ENCODE measurements around the gene GALNT16.
"Not testable (repeated sequence)": the region's sequence is repeated elsewhere in the genome, so short reads cannot be mapped to it uniquely, and the experiment has no call there.

Gene GALNT16

DNA sequence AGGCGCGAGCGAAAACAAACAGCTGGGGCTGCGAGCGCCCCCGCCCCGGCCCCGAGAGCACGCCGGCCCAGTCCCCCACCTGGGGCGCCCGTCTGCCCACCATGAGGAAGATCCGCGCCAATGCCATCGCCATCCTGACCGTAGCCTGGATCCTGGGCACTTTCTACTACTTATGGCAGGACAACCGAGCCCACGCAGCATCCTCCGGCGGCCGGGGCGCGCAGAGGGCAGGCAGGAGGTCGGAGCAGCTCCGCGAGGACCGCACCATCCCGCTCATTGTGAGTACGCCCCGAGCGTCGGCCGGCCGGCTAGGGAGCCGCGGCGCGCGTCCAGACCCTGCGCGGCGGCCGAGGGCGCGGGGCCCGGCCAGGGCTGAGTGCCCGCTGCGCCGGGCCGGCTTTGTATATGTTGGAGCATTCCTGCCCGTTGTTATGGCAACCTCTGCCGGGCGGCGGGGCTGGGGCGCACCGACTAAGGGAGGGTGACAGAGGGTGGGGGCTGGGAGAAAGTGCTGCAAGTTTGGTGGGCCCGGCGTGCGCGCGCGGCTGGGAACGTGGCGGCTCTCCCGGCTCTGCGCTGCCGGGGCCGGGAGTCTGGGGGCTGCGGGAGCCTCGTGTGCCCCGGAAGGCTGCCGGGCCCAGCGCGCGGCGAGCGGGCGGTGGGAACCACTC is 367 bp downstream of the GALNT16 start:
- no peak for DNase-seq

DNA sequence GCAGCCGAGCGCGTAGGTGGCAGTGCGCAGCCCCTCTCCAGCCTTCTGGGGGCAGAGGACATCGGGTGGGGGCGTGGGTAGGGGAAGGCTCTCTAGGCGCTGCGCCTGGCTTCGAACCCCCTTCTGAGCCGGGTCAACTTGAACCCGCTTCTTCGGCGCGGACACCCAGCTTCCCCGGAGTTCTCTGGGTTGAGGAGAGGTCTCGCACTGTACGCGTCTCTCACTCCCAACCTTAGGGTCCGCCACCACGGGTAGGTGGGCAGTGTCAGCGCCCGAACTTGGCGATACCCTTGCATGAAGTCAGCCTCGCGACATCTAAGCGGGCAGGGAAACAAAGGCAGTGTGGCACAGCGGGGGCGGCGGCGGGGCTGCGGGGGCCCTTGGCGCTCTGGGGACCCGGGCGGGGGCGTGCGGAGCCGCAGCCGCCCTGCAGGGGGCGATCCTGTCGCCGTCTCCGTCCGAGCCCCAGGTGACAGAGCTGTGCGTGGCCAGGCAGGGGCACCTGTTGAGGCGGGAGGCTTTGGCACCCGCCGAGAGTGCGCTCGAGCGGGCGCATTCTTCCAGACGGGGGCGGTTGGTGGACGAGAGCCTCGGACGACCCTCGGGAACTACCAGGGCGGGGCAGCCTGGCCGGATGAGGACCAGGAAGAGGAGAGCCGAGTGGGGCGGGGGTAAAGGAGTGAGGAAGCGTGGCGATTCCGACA is 1.1 kb downstream of the GALNT16 start:
- DNase-seq: peak; percentile 4 to 33

DNA sequence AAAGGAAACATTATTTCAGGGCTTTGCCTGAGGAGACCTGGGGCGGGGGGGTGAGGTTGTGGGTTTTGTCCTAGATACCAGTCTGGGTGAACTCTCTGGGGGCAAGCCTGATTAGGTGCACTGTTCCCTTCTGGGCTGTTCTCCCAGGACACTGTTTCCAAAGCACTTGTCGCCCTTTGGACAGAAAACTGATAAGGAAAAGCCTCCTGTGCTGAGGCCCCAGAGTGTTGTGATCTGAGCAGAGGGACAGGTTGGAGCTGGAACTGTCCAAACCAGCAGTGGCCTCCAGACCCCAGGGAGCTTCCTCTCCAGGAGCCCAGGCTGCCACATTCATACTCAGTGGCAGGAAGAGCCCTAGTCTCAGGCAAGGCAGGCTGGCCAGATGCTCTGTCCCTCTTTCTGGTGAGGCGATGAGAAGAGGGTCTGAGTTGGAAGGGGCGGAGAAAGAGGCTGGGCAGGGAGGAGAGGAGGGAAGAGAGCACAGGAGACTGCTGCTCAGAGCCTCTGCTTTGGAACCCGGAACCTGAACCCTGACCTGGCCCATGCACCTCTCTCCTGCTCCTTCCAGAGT is 1.9 kb downstream of the GALNT16 start:
- DNase-seq: no peak

DNA sequence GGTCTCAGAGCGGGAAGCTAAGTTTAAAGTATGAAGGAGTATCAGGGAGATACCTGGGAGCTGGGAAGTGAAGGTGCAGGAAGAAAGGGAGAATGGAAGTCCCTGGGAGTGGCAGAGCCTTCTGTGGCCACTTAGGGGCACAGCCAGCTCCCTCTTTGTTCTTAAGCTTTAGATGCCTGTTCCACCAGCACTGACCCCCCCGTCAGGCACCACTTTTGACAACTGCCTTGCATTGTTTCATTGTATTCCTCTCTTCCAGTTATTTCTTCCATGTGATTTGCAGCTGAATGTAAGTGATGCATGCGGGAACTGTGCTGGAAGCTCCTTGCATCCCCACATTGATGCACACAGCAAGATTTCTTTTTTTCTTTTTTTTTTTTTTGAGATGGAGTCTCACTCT is 2.6 kb downstream of the GALNT16 start:
- DNase-seq: no peak

DNA sequence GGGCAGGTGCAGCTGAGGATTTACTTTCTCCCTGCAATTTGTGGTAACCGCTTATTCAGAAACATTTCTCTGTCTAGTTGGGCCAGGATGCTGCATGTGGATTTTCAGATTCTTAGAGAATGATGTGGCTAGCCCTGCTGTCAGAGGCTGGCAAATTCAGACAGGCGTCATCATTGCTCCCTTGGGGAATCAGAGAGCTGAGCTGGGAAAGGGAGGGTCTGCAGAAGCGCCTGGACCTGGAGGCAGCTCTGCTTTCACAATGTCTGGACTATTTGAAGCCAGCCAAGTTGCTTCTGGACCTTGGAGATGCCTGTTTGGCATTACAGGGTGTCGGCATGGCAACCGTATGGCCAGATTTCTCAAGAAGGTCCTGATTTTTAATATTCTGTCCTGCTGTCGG is 3.4 kb downstream of the GALNT16 start:
- DNase-seq: no peak

DNA sequence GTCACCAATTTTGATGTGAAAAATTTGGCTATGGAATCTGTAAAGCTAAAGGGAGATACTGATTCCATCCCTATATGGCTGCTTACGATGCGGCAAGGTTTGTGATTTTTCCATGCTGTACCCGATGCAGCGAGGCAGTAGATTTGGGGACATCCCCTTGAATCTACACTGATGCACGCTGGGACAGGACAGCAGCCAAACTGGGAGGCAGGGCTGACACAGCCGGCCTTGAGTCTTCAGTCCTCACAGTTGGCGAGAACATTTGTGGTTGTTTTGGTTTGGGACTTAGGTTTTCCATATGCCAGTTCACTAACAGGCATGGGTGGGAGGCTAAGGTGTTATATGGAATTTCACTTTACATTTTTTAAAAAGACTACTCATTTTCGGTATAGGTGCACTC is 3.8 kb downstream of the GALNT16 start:
- DNase-seq: no peak

DNA sequence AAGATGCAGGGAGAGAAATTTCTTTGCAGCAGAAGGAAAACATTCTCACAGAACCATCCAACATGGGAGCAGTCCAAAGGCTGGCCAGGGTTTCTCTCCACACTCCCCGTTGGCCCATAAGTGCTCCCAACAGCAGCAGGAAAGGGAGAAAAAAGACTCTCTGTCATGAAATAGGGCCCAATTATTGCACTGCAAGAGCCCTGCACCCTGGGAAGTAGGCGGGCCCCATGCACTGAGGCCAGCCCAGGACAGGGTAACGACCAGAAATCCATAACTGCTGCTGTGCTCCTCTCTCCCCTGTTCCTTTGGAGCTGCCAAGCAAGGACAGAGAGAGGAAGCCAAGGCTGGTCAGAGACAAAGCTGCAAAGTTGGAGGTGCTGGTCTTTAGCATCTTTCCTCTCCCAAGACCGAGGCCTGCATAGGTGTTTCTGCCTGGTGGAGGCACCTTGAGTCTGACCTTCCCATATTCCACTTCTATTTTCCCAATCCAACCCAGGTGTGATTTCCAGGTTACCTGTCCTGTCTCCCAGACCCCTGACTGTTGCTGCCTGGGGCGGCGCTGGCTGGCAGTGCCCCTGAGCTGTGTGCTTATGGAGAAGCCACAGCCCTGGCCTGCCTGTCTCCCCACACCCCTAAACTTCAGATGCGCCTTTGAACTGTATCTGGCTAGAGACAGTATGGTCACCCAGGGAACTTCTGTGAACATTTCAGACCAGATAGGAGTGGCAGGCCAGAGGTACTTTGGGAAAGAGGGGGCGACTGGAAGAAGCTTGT is 6.8 kb downstream of the GALNT16 start:
- no peak for DNase-seq

DNA sequence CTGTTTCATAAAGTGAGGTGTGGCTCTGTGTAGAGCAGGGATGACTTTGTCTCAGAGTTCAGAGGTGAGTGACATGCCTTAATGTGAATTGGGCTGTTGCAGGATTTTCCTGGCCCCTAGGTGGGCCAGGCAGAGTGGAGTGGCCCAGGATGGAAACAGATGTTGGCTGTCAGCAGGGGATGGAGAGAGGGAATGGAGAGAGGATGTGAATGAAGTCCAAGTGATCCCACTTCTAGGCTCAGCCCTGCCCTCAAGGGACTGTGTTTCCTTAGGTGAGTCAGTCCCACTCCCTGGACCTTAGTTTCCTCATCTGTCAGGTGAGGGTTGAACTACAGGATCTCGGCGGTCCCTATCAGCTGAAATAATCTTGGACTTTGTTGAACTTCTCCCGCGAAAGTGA is 7.5 kb downstream of the GALNT16 start:
- no peak for DNase-seq

DNA sequence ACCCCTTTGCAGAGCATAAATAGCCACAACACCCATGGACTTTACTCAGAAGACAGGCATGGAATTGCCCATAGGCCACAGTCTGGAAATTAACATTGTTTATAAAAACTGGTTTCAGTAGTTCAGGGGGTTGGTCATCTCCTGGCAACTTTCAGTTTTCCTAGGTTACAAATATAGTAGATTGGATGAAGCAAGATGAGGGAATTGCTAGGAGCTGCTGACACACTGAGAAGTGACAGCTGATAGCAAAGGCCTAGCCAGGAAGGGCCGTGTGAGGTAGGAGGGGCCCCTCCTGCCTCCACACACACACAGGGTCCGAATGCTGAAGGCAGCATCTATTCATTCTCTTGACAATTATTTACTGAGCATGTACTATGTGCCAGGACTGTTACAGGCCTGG is 8.3 kb downstream of the GALNT16 start:
- DNase-seq: no peak

DNA sequence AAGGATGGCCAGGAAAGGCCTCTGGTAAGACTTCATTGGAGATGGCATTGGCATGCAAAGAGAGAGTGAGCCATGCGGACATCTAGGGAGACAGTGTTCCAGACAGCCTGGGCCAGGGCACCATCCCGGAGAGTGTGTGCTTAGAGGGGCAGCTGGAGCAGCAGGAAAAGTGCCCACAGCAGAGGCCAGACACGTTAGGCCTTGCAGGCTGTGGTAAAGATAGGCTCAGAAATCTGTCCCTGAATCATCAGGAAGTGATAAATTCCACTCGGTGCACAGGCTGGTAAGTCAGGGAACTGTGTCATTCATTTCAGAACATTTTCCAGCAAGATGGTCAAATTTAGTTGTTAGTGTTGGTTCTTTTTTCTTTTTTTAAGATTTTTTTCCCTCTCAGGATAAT is 8.8 kb downstream of the GALNT16 start:
- no peak for DNase-seq

DNA sequence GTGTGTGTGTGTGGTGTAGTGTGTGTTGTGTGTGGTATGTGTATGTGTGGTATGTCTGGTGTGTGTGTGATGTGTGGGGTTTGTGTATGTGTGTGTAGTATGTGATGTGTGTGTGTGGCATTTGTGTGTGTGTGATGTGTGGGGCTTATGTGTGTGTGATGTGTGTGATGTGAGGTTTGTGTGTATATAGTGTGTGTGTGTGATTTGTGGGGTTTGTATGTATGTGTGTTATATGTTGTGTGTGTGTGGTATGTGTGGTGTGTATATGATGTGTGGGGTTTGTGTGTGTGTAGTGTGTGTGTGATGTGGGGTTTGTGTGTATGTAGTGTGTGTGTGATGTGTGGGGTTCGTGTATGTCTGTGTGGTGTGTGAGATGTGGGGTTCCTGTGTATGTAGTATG is 9.4 kb downstream of the GALNT16 start:
- no peak for DNase-seq

DNA sequence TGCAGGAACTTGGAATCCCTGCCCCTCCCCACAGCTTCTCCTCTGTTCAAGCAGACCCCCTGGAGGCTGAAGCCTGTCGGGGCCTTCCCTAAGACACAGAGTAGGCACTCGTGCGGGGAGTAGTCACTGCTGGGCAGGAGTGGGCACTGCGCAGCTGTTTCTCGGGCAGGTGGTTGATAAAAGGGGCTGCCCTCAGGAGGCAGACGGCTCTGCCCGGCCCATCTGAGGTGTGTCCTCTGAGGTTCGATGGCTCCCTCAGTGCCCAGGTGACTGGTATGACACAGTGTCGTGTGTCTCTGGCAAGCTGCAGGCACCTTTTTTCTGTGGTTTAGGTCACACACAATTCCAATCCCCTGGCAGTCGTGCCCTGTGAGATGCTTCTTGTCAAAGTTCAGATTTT is 10.1 kb downstream of the GALNT16 start:
- DNase-seq: no peak

DNA sequence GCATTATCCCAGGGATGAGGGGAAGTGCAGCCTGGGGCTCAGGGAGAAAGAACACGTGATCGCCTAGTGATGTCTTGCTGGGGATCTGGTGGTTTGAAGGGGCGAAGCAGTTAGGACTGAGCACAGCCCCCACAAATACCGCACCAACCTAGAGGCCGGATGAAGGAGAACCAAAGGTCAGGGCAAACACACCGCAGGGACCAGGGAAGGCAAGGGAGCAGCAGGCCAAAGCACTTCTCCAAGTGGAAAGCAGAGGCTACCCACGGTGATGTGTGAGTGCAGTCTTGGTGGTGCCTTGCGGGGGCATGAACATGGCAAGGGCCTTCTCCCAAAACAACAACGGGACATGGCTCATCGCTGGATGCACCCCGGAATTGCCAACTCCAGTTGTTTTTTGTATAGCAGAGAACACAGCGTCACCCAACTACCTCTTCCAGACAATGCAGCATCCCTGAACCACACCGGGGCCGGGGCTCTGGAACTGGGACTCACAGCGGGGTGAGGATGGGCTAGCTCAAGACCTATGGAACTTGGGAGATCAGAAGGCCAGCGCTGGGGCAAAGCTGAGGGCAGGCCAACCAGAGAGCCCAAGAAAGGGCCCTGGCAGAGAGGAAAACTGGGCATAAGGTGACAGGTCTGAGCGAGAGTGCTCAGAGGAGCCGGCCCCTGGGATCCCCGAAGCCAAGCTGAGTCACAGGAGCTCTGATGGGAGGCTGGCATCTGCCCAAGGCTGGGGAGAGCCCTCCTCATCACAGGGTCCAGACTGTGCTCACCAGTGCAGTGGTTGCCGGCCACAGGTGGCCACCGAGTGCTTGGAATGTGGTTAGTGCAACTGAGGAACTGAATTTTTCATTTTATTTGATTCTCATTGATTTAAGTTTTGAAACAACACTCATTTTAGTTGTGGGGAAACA is 11.1 kb downstream of the GALNT16 start:
- DNase-seq: no peak

DNA sequence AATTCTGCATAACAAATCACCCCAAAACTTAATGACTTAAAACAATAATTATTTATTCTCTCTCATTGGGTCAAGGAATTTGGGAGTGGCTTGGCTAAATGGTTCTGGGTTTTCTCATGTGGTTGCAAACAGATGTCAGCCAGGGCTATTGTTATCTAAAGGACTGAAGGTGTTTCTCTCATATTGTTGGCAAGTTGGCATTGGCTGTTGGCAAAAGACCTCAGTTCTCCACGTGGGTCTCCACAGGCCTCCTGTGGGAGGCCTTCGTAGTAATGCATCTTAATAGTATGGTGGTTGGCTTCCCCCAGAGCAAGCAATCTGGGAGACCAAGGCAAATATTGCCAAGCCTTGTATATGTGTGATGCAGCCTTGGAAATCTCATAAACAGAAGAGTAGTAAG is 14.4 kb downstream of the GALNT16 start:
- DNase-seq: no peak

DNA sequence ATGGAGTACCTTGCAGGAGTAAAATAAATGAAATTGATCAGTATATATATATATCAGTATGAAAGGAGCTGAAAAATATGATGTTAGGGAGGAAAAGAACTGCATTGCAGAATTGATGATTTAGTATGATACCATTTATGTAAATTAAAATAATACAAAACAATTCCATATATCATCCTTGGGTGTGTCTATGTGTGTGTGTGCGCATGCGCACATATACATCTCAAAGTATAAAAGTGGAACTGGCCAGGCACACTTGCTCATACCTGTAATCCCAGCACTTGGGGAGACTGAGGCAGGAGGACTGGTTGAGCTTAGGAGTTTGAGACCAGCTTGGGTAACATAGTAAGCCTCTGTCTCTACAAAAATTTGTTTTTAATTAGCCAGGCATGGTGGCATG is 15.4 kb downstream of the GALNT16 start:
- no peak for DNase-seq

DNA sequence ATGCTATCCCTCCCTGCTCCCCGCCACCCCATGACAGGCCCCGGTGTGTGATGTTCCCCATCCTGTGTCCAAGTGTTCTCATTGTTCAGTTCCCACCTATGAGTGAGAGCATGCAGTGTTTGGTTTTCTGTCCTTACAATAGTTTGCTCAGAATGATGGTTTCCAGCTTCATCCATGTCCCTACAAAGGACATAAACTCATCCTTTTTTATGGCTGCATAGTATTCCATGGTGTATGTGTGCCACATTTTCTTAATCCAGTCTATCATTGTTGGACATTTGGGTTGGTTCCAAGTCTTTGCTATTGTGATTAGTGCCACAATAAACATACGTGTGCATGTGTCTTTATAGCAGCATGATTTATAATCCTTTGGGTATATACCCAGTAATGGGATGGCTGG is 17.4 kb downstream of the GALNT16 start:
- not testable (repeated sequence) for DNase-seq

DNA sequence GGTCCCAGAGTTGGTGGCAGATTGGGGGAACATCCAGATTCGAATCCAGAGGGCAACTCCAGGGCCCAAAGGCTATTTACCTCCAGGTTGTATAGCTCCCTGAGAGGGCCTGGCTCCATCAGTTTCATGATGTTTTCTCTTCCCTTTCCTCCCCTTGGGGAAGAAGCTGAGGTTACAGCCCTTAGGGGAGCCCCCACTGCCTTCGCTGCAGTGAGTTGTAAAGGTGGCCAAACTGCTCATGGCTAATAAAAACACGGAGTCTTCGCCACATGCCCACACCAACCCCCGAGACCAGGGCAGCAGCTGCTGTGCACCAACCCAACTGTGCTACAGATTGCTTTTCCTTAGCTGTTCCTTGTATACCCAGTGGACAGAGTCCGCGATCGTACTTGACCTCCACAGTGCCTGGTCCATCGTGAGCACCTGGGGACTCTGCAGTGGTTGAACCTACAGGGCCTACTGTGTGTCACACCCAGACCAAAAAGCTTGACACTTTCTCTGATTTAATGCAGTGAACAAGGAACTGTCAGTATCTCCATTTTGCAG is 20.9 kb downstream of the GALNT16 start:
- no peak for DNase-seq

DNA sequence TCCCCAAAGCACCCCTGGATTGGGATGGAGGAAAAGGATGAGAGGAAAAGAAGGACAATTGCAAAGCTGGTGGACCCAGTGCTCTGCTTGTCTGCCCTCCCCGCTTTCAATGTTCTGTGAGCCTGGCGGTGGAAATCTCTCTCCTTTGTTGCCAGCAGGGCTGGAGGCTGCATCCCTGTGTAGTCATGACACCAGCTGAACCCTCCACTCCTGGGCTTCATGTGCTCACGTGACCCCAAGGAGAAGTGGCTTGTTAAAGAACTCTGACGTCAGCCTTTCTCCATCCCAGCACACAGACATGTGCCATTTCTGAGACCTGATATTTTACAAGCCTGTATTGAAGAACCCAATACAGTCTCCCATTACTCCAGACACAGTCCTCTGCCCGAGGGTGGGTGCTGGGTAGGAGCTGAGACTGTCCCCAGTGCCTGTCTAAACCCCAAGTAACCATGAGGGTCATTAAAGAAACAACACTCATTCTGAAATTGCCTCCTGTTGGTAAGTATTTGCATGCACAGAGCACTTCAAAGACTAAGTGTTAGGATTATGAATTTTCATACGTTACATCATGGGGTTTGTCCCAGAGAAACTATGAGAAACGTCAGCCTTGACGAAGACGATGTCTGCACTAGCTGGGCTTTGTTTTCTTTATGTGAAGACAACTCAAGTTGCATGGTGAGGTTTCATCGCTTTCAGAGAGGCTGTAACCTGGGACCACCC is 21.7 kb downstream of the GALNT16 start:
- DNase-seq: no peak

DNA sequence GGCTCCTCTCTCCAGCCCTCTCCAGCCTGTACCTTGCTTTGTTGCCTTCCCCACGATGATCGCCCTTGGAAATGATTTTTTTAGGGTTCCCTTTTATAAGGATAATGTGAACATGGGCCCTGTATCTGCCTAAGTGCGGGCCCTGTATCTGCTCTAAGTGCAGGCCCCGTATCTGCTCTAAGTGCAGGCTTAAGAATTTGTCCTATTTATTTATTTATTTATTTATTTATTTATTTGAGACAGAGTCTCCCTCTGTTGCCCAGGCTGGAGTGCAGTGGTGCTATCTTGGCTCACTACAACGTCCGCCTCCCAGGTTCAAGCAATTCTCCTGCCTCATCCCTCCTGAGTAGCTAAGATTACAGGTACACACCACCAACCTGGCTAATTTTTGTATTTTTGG is 22.5 kb downstream of the GALNT16 start:
- no peak for DNase-seq

DNA sequence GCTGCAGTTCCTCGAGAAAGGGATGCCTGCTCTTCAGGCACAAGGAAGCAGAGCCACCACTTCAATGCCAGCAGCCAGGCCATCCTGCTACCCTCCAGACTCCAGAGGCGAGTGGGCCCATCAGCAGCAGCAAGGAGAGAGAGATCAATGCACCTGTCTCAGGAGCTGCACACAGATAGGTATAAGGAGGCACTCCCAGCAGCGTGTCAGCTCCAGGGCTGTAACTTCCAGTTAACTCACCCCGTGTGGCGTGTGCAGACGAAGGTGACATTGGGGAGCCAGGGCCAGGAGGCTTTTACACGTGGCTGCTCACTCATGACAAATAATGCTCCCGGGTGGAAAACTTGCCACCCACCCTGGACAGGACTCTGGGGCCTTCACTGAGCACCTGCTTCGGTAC is 24.2 kb downstream of the GALNT16 start:
- DNase-seq: no peak

DNA sequence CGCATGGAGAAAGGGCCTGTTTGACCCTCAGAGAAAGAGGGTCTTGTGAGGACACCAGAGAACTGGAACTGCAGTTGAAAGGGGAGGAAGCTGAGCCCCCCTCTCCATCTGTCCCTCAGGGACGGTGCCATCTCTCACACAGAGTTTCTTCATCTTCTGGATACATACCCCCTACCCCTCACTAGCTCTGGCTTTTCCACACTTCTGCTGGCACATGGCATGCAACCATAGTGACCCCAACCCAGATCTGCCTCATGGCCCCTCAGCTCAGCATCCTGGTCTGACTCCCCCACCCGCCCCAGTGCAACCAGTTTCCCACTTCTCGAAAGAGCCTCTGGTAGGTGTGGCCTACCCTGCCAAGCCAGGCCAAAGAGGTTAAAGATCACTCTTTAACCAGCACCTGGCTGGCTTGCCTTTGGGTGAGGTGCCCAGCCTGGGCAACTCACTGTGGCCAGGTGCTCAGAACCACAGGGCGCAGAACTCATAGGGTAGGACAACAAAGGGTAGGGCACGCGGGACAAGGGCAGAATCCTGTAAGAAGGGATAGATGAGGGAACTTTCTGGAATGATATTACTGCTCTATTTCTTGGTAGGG is 25.8 kb downstream of the GALNT16 start:
- no peak for DNase-seq

All from CD4-positive, alpha-beta T cell treated with Interferon alpha-2 for 1 hour (primary cell).